Ishikawa (cell line): ENCODE results near the gene OR4N5.

ENCODE experiments used
- CEBPB ChIP-seq: IDR thresholded peaks from 2 replicates; pipeline ENCODE4 v1.6.1; 2012
- CREB1 ChIP-seq: IDR thresholded peaks from 2 replicates; pipeline ENCODE4 v1.6.1; 2012; ENCODE audit warnings: low read depth
- EP300 ChIP-seq: IDR thresholded peaks from 2 replicates; pipeline ENCODE4 v1.6.1; 2012; ENCODE audit warnings: borderline replicate concordance
- RAD21 ChIP-seq: IDR thresholded peaks from 2 replicates; pipeline ENCODE4 v1.6.1; 2012; ENCODE audit warnings: low read depth
- TAF1 ChIP-seq: IDR thresholded peaks from 2 replicates; pipeline ENCODE4 v1.6.1; 2012; ENCODE audit warnings: low read depth, mild to moderate bottlenecking
- TEAD4 ChIP-seq: IDR thresholded peaks from 2 replicates; pipeline ENCODE4 v1.6.1; 2012
- ZBTB7A ChIP-seq: IDR thresholded peaks from 2 replicates; pipeline ENCODE4 v1.6.1; 2012; ENCODE audit warnings: low read depth
- TF ChIP-seq, protein P1 (sequence below): IDR thresholded peaks from 2 replicates; pipeline ENCODE4 v1.6.1; 2012
- TF ChIP-seq, protein P2 (sequence below): IDR thresholded peaks from 2 replicates; pipeline ENCODE4 v1.6.1; 2012
- TF ChIP-seq, protein P3 (sequence below): IDR thresholded peaks from 2 replicates; pipeline ENCODE4 v1.6.1; 2012; ENCODE audit warnings: low read depth, mild to moderate bottlenecking

DNA sequence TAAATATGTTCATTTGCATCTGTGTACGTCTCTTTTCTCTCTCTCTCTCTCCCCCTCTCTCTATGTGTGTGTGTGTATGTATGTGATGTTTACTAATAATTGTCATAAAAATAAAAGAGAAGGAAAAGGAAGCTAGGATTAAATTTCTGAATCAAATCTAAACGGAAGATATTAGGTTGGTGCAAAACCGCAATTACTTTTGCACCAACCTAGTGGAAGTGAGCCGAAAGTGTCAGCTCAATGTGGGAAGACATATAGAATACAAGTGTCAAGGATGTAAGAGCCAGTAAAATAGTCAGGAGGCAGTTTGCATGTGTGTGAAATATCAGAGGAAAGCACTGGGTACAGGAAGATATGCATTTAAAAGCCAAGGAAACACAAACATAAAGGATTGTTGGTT, 46.6 kb upstream of the OR4N5 start:
- TF ChIP-seq RAD21: no peak
- TF ChIP-seq CEBPB: no peak
- TF ChIP-seq, protein P1, sequence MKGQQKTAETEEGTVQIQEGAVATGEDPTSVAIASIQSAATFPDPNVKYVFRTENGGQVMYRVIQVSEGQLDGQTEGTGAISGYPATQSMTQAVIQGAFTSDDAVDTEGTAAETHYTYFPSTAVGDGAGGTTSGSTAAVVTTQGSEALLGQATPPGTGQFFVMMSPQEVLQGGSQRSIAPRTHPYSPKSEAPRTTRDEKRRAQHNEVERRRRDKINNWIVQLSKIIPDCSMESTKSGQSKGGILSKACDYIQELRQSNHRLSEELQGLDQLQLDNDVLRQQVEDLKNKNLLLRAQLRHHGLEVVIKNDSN: no peak
- TF ChIP-seq TEAD4: no peak
- no peak for TF ChIP-seq EP300
- TF ChIP-seq, protein P2, sequence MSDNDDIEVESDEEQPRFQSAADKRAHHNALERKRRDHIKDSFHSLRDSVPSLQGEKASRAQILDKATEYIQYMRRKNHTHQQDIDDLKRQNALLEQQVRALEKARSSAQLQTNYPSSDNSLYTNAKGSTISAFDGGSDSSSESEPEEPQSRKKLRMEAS: no peak
- no peak for TF ChIP-seq ZBTB7A
- TF ChIP-seq CREB1: no peak
- TF ChIP-seq TAF1: no peak
- TF ChIP-seq, protein P3, sequence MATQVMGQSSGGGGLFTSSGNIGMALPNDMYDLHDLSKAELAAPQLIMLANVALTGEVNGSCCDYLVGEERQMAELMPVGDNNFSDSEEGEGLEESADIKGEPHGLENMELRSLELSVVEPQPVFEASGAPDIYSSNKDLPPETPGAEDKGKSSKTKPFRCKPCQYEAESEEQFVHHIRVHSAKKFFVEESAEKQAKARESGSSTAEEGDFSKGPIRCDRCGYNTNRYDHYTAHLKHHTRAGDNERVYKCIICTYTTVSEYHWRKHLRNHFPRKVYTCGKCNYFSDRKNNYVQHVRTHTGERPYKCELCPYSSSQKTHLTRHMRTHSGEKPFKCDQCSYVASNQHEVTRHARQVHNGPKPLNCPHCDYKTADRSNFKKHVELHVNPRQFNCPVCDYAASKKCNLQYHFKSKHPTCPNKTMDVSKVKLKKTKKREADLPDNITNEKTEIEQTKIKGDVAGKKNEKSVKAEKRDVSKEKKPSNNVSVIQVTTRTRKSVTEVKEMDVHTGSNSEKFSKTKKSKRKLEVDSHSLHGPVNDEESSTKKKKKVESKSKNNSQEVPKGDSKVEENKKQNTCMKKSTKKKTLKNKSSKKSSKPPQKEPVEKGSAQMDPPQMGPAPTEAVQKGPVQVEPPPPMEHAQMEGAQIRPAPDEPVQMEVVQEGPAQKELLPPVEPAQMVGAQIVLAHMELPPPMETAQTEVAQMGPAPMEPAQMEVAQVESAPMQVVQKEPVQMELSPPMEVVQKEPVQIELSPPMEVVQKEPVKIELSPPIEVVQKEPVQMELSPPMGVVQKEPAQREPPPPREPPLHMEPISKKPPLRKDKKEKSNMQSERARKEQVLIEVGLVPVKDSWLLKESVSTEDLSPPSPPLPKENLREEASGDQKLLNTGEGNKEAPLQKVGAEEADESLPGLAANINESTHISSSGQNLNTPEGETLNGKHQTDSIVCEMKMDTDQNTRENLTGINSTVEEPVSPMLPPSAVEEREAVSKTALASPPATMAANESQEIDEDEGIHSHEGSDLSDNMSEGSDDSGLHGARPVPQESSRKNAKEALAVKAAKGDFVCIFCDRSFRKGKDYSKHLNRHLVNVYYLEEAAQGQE: no peak
